ENCODE results near the gene TLE4.

Gene TLE4

DNA sequence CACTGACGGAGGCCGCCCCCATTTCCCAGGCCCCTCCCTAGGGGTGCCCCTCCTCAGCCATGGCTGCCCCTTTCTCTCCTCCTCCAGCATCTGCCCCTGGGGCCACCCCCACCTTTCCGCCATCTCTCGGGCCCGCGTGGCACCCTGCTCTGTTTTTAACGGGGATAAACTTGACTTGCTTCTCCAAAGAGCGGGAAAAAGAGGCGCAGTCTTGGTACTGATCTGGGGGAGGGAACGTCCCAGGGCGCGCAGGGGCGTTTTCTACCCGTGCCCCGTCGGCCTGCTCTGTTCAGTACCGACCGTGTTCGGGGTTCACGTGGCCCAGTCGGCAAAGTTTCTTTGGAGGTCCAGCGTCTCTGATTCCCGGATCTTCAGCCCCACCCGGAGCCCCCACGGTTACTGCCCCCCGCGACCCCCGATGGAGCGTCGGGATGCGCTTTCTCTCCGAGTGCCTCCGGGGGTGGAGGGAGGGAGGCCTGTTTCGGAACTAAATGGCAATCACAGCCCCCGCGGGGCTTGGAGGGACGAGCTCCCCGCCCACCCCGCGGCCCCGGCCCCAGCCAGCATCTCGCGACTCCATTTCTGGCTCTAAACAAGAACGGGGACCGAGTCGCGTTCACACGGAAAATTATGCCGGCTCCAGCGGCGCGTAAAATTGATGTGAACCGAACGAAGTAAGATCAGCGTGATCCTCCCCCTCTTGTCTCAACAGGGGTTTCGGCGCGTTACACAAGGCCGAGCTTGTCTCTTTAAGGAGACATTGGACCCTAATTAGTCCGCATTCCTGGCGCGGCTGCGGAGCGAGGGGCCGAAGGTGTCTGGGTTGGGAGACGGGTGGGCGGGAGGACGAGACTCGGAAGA, 1.1 kb upstream of the TLE4 start:
- peak; percentile 11 to 18 for DNase-seq (ENCODE audit: low read depth in 1 of 2, low spot score in 1 of 2)

DNA sequence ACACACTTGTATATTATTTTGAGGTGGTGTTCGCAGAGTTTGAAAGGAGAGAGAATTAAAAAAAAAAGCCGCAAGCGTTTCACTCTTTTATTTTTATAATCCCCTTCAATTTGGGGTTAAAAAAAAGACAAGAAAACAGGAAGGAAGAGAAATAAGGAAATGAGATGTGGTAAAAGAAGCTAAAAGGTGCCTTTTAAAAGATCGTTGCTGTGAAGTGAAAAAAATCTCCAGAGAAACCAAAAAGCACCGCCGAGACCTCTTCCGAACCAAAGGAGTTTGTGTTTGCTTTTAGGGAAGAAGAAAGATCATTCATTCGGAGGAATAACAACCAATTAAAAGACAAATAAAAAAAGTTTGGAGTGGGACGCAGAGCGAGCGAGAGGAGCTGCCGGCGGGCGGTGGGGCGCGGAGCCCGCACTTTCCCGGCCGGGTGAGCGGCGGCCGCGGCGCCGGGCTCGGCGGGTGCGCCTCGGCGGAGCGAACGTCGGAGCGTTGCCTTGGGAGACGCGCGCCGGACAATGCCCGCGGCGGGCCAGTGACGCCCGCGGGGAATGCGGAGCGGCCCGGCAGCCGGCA, 355 bp downstream of the TLE4 start:
- DNase-seq (ENCODE audit: low read depth in 1 of 2, low spot score in 1 of 2): no peak

DNA sequence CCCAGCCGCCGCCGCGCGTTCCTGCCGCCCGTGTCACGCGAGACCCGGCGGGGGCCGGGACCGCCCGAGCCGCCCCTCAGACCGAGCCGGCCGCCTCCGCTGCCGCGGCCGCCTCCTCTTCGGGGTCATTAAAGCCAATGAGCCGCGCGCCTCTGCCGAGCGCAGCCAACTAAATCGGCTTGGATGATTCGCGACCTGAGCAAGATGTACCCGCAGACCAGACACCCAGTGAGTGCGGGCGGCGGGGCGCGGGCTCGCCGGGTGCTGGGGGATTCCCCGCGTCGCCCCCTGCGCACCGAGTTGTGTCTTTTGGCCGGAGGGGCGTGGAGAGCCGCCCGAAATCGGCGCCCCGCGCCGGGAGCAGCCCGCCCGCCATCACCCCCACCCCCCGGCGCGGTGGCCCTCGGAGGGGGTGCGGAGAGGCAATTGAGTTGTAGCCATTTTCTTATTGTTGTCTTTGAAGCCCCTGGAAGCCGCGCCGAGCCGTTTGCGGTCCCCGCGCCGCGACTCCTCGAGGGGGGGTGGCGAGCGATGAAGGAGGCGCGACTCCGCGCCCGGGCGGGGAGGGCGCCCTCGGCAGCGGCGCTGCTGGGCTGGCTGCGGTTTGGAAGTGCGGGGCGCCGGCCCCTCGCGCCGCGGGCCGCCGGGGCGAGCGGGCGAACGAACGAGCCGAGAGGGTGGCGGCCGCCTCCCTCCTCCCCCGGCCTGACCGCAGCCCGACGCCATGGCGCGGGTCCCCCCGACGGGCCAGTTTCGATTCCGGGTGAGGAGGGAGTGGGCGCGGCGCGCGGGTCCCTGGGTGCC, 1.0 kb downstream of the TLE4 start:
- DNase-seq (ENCODE audit: low read depth in 1 of 2, low spot score in 1 of 2): peak; percentile 16 to 49

GRCh38 chr9:79573412-79573923, 1.7 kb downstream of the TLE4 start:
- no peak for DNase-seq (ENCODE audit: low read depth in 1 of 2, low spot score in 1 of 2)

- DNase-seq (ENCODE audit: low read depth in 1 of 2, low spot score in 1 of 2): no peak
These were observed 2.4 kb downstream of the TLE4 start for GRCh38 chr9:79574136-79574535.

GRCh38 chr9:79574781-79575180, 3.0 kb downstream of the TLE4 start:
- no peak for DNase-seq (ENCODE audit: low read depth in 1 of 2, low spot score in 1 of 2)

GRCh38 chr9:79575547-79575946, 3.8 kb downstream of the TLE4 start:
- DNase-seq (ENCODE audit: low read depth in 1 of 2, low spot score in 1 of 2): no peak

DNA sequence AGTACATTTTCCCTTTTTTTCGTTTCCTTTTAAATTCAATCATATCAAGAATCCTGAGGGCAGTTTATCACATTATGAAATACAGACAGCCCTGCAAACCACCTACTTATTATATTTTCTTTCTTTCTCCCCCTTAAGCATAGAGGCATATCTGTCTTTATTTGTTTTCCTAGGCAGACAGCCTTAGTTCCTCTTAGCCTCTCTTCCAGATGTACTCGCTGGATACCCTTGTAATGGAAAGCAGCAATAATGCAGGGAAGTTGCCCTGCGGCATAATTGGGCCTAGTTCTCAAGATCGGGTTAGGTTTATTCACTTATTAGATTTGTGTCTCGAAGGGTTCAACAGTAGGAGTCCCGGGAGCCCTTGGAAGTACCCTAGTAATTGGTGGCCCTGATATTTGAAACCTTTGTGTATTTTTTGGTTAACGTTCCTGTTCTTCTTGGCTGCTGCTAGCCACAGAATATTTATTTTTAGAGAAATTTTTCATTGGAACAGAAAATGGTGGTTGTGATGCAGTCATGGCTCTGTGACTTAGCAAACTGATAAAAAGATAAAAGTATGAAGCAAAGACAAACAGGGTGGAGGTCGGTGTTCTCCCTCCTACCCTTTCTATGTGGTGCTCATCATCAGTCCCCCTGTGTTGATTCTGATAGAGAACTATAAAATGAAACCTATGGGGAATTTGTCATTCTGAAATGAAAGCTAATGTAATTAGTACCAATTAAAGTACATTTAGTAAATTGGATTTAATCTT, 6.4 kb downstream of the TLE4 start:
- DNase-seq (ENCODE audit: low read depth in 1 of 2, low spot score in 1 of 2): no peak

DNA sequence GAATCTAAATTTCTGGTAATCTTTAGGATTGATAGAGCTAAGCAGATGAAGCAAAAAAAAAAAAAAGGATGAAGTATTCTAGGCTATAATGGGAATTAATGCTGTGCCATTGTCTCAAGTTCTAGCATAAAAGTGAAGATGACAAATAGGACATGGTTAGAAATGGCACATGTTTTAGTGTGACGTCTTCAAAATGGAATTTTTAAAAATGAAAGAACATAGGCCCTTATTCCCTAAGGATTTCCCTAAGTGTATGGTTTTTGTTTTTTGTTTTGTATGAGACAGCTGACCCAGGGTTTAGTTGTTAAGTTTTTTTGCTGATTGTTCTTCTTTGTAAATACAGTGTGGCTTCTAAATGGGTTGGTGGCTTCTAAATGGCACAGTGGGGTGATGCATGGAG, 7.1 kb downstream of the TLE4 start:
- no peak for DNase-seq (ENCODE audit: low read depth in 1 of 2, low spot score in 1 of 2)

DNA sequence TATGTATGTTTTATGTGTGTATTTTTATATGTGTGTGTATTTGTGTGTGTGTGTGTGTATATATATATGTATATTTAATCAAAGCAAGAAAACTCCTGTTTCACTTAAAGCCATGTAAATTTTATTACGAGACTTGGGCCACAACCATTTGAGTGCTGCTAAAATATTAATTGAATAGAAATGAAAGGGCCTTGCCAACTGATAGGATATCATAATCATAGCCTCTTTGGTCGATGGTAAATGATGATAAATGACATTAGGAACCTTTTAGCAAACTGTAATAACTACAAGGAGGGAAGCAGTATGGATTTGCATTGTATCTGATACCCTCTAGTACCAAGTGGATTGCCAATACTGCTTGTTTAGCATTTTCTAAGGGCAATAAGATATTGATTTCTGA, 7.9 kb downstream of the TLE4 start:
- DNase-seq (ENCODE audit: low read depth in 1 of 2, low spot score in 1 of 2): no peak

GRCh38 chr9:79580055-79580454, 8.3 kb downstream of the TLE4 start:
- no peak for DNase-seq (ENCODE audit: low read depth in 1 of 2, low spot score in 1 of 2)

DNA sequence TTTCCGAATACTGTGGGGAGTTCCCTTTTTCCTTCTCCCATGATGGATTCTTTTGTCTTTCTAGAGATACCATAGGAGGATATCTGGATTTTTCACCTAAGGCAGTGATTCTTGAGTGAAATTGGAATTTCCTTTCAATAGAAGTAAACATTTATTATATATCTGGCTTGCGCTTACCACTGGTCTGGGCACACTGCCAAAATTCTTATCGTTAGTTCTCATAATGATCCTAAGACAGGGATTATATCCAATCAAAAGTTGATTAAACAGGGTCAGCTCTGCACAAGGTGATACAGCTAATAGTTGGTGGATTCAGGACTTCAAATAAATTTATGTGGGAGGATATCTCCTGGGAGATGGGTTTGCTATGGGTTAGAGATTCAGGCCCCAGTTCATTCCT, 9.6 kb downstream of the TLE4 start:
- DNase-seq (ENCODE audit: low read depth in 1 of 2, low spot score in 1 of 2): no peak

GRCh38 chr9:79581794-79582193, 10.0 kb downstream of the TLE4 start:
- no peak for DNase-seq (ENCODE audit: low read depth in 1 of 2, low spot score in 1 of 2)

DNA sequence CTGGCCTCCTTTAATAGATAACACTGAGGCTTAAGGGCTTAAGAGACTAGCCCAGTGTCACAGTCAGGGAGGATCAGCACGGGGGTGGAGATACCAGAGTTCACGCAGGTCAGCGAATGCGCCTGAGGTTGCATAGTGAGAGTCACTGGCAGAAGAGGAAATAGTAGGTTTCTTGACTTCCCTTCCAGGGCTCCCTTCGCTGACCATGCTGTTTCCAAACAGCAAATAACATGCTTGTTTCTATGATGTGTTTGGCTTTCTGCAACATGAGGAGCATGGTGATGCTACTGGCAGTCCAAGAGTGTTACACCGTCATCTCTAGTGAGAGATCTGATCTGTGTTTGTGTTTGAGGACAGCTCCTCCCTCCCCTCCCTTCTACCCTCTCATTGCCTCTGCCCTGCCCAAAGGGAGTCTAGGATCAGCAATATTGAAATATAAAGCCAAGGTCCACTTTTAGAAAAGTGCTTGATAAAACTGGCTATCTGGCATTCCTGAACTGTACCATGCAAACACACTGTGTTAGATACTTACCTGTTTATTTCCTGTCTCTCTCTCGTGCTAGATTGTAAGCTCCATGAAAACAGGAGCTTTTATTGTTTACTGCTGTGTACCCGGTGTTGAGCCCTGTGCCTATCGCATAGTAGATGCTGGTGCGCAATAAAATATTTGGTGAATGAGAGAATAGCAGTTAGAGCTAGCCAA, 12.3 kb downstream of the TLE4 start:
- no peak for DNase-seq (ENCODE audit: low read depth in 1 of 2, low spot score in 1 of 2)

DNA sequence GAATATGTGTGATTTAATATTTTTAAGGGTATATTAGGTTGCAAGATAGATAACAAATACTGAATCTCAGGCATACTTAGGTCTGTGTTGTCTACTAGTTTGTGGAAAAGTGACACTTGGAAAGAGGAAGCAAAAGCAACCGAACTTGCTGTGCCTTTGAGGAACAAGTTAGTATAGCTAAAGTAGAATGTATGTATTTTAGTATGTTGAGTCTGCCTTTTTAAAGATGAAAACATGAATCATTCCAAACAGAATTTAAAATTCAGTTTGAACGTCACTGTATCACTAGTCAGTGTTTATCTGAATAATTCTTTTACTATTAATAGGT, 12.9 kb downstream of the TLE4 start:
- no peak for DNase-seq (ENCODE audit: low read depth in 1 of 2, low spot score in 1 of 2)

GRCh38 chr9:79588488-79589223, 16.9 kb downstream of the TLE4 start:
- DNase-seq (ENCODE audit: low read depth in 1 of 2, low spot score in 1 of 2): no peak

GRCh38 chr9:79591458-79591857, 19.7 kb downstream of the TLE4 start:
- no peak for DNase-seq (ENCODE audit: low read depth in 1 of 2, low spot score in 1 of 2)

GRCh38 chr9:79592726-79593493, 21.1 kb downstream of the TLE4 start:
- DNase-seq (ENCODE audit: low read depth in 1 of 2, low spot score in 1 of 2): no peak
